ENCODE results near the gene KLF6. TPM values are rescaled to one million over a fixed set of nuclear protein-coding genes. Genes with fewer than 3 reads are reported as not detected.

The KLF6 gene
- total RNA-seq (39.0 and 96.1 TPM in 2 replicates), polyA plus RNA-seq (105 and 140 TPM in 2 replicates), polyA minus RNA-seq (ENCODE audit: low replicate concordance) (181 and 546 TPM in 2 replicates)
- polyA plus RNA-seq (2012), result 81.6 and 107 TPM in 2 replicates

GRCh38 chr10:3784510-3785250, at the start of gene KLF6:
KLF6 (minus strand) TSS chr10:3785209; CDS start chr10:3785014, 195 bp downstream.
- no peak within 1 kb of the TSS for H2AFZ ChIP-seq (ENCODE audit: low read length)
- H3K4me1 ChIP-seq (ENCODE audit: control insufficient read depth, extremely low read depth, insufficient read depth, low read length), result peaks cover 7% of the 10 kb centered on the region
- H3K9ac ChIP-seq (ENCODE audit: insufficient read depth, low read length), result peak within 1 kb of the TSS; percentile 99
- H3K4me2 ChIP-seq (ENCODE audit: extremely low read depth, insufficient read depth, low read length), result peak within 1 kb of the TSS; percentile 98
- no peaks in the 10 kb centered on the region for H3K27me3 ChIP-seq (ENCODE audit: control insufficient read depth, insufficient read depth, low read length)
- H3K4me3 ChIP-seq (replicated peaks in 1 of 4; ENCODE audit: control extremely low read depth in 1 of 4, insufficient read depth in 1 of 4, low read depth in 3 of 4, low read length in 4 of 4), result peak within 1 kb of the TSS; percentile 86 to 99 (median 98)
- TF ChIP-seq EZH2 (IDR thresholded peaks at IDR 0.05; ENCODE audit: low read length, missing control alignments), result no peak
- no peaks in the 10 kb centered on the region for H3K9me3 ChIP-seq (ENCODE audit: control insufficient read depth, insufficient read depth, low read depth, low read length)
- H3K36me3 ChIP-seq (ENCODE audit: control insufficient read depth, insufficient read depth, low read length), result peaks cover 24% of the 10 kb centered on the region
- peak within 1 kb of the TSS; percentile 99 for H3K27ac ChIP-seq (ENCODE audit: insufficient read depth, low read length)
- peak in 1 of 2 donors; percentile 43 for DNase-seq (ENCODE audit: low read depth in 2 of 2)
- peaks cover 57% of the 10 kb centered on the region for H3K79me2 ChIP-seq (ENCODE audit: control insufficient read depth, insufficient read depth, low read length)
- H4K20me1 ChIP-seq (ENCODE audit: control insufficient read depth, extremely low read depth, insufficient read depth, low read length), result peaks cover 5% of the 10 kb centered on the region

GRCh38 chr10:3834404-3834803, 49.4 kb upstream of the KLF6 start:
- no peaks in the 10 kb centered on the region for H4K20me1 ChIP-seq (ENCODE audit: control insufficient read depth, extremely low read depth, insufficient read depth, low read length)
- no peaks in the 10 kb centered on the region for H3K79me2 ChIP-seq (ENCODE audit: control insufficient read depth, insufficient read depth, low read length)
- no peak for DNase-seq (ENCODE audit: low read depth in 2 of 2)

GRCh38 chr10:3833046-3833445, 48.0 kb upstream of the KLF6 start:
- Histone ChIP-seq H3K4me2 (ENCODE audit: extremely low read depth, insufficient read depth, low read length) (no peak overlapping the region), H4K20me1 (ENCODE audit: control insufficient read depth, extremely low read depth, insufficient read depth, low read length) (no peaks in the 10 kb centered on the region), H3K27ac (ENCODE audit: insufficient read depth, low read length) (no peak overlapping the region), H3K27me3 (ENCODE audit: control insufficient read depth, insufficient read depth, low read length) (no peaks in the 10 kb centered on the region), H3K9ac (ENCODE audit: insufficient read depth, low read length) (no peak overlapping the region), H3K9me3 (ENCODE audit: control insufficient read depth, insufficient read depth, low read depth, low read length) (no peaks in the 10 kb centered on the region), H3K79me2 (ENCODE audit: control insufficient read depth, insufficient read depth, low read length) (no peaks in the 10 kb centered on the region), H3K4me3 (replicated peaks in 1 of 4; ENCODE audit: control extremely low read depth in 1 of 4, insufficient read depth in 1 of 4, low read depth in 3 of 4, low read length in 4 of 4) (no peak overlapping the region), H3K4me1 (ENCODE audit: control insufficient read depth, extremely low read depth, insufficient read depth, low read length) (peaks cover 10% of the 10 kb centered on the region), H3K36me3 (ENCODE audit: control insufficient read depth, insufficient read depth, low read length) (no peaks in the 10 kb centered on the region), H2AFZ (ENCODE audit: low read length) (no peak overlapping the region)
- TF ChIP-seq CTCF (conservative IDR thresholded peaks at IDR 0.05 in 1 of 2, IDR thresholded peaks at IDR 0.05 in 1 of 2; ENCODE audit: low read depth in 1 of 2, low read length in 2 of 2) (no peak), EZH2 (IDR thresholded peaks at IDR 0.05; ENCODE audit: low read length, missing control alignments) (no peak)
- DNase-seq (ENCODE audit: low read depth in 2 of 2), result no peak

More at GRCh38 chr10:3834404-3834803, 49.4 kb upstream of the KLF6 start:
- Histone ChIP-seq H3K4me1 (ENCODE audit: control insufficient read depth, extremely low read depth, insufficient read depth, low read length) (peaks cover 5% of the 10 kb centered on the region), H3K36me3 (ENCODE audit: control insufficient read depth, insufficient read depth, low read length) (no peaks in the 10 kb centered on the region), H3K4me3 (replicated peaks in 1 of 4; ENCODE audit: control extremely low read depth in 1 of 4, insufficient read depth in 1 of 4, low read depth in 3 of 4, low read length in 4 of 4) (no peak overlapping the region), H3K4me2 (ENCODE audit: extremely low read depth, insufficient read depth, low read length) (no peak overlapping the region), H2AFZ (ENCODE audit: low read length) (no peak overlapping the region), H3K9me3 (ENCODE audit: control insufficient read depth, insufficient read depth, low read depth, low read length) (no peaks in the 10 kb centered on the region), H3K27ac (ENCODE audit: insufficient read depth, low read length) (no peak overlapping the region), H3K27me3 (ENCODE audit: control insufficient read depth, insufficient read depth, low read length) (no peaks in the 10 kb centered on the region), H3K9ac (ENCODE audit: insufficient read depth, low read length) (no peak overlapping the region)
- no peak for TF ChIP-seq CTCF (conservative IDR thresholded peaks at IDR 0.05 in 1 of 2, IDR thresholded peaks at IDR 0.05 in 1 of 2; ENCODE audit: low read depth in 1 of 2, low read length in 2 of 2)
- TF ChIP-seq EZH2 (IDR thresholded peaks at IDR 0.05; ENCODE audit: low read length, missing control alignments), result no peak

All from fibroblast of lung (primary cell).